Subcutaneous adipose tissue (tissue), 4 donors: Measurements from ENCODE around the gene CFAP410. TPM values are rescaled to one million over a fixed set of nuclear protein-coding genes. Genes with fewer than 3 reads are reported as not detected.

Source experiments
- CTCF ChIP-seq: fragments of 450-650 bp; IDR thresholded peaks from one replicate; pipeline ENCODE4 v1.5.1; 2016; ENCODE audit warnings: low read depth, mild to moderate bottlenecking, control low read depth, antibody characterized with exemption, moderate library complexity
- total RNA-seq, 4 donors: library from RNA; depleted of rRNA; stranded (reverse); fragments of >200 nt; gene quantifications; one replicate each; pipeline ENCODE4 v1.1.0, GENCODE V29; 2016

CFAP410 gene
- total RNA-seq, 4 donors from 2014 or later = 9.1 to 56.7 (median 23.1) TPM

- no peak for TF ChIP-seq CTCF
Measured at GRCh38 chr21:44334329-44335030, 4.7 kb downstream of the CFAP410 start.

- TF ChIP-seq CTCF = no peak
Measured at GRCh38 chr21:44333509-44334328, 5.5 kb downstream of the CFAP410 start.

GRCh38 chr21:44332965-44333364 is 6.2 kb downstream of the CFAP410 start:
- TF ChIP-seq CTCF = no peak

- no peak for TF ChIP-seq CTCF
Measured at GRCh38 chr21:44332383-44332782, 6.8 kb downstream of the CFAP410 start.

GRCh38 chr21:44331650-44332307 is 7.4 kb downstream of the CFAP410 start:
- no peak for TF ChIP-seq CTCF

GRCh38 chr21:44331209-44331608 is 8.0 kb downstream of the CFAP410 start:
- TF ChIP-seq CTCF = no peak

- TF ChIP-seq CTCF = no peak
Measured at GRCh38 chr21:44330698-44331097, 8.5 kb downstream of the CFAP410 start.
